WERI-Rb-1 (cell line): Measurements from ENCODE around the gene MRPL17.

ENCODE experiments used
- DNase-seq: peaks from one replicate; pipeline ENCODE4 v3.0.0-alpha.2; 2020
- H3K27ac ChIP-seq: fragments of 250-450 bp; sonication (Bioruptor Pico); 2 replicates; pipeline ENCODE4 v1.5.1; 2020; ENCODE audit warnings: mild to moderate bottlenecking, moderate library complexity
- H3K27me3 ChIP-seq: fragments of 250-450 bp; sonication (Bioruptor Pico); 2 replicates; pipeline ENCODE4 v1.5.1; 2021; ENCODE audit warnings: mild to moderate bottlenecking, low read depth, moderate library complexity; ENCODE audit not compliant: insufficient read depth, severe bottlenecking
- H3K36me3 ChIP-seq: fragments of 250-450 bp; sonication (Bioruptor Pico); 2 replicates; pipeline ENCODE4 v1.5.1; 2020; ENCODE audit warnings: mild to moderate bottlenecking, moderate library complexity
- H3K4me3 ChIP-seq: 2 replicates; pipeline ENCODE4 v1.5.1; 2011; ENCODE audit warnings: low read depth, mild to moderate bottlenecking, control low read depth, low read length
- H3K9me3 ChIP-seq: fragments of 250-450 bp; sonication (Bioruptor Pico); 2 replicates; pipeline ENCODE4 v1.5.1; 2021; ENCODE audit warnings: mild to moderate bottlenecking, moderate library complexity; ENCODE audit not compliant: severe bottlenecking
- TF ChIP-seq, protein P1 (sequence below): IDR thresholded peaks from 2 replicates; pipeline ENCODE4 v1.5.1; 2011; ENCODE audit warnings: low read depth, mild to moderate bottlenecking, control low read depth, inconsistent platforms, low read length

Gene MRPL17

DNA sequence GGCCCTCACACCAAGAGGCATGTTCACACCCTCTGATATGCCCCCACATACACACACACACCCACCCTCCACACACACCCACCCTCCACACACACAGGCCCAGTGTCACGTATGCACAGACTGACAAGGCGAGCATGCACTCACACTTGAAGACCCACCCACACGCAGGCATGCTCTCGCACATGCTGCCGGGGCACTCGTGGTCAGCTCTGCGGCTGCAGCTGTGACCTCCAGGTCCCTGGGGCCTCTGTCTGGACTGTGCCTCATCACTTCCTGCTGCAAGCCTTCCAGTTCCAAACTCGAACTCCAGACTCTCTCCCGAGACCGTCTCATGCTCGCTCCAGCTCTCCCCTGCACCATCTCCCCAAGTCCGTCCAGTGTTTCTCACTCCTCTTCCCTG is 37.1 kb downstream of the MRPL17 start:
- H3K4me3 ChIP-seq = no peak overlapping the region
- H3K9me3 ChIP-seq = no peaks in the 10 kb centered on the region
- DNase-seq = no peak
- no peaks in the 10 kb centered on the region for H3K27me3 ChIP-seq
- peaks cover 9% of the 10 kb centered on the region for H3K36me3 ChIP-seq
- no peak overlapping the region for H3K27ac ChIP-seq
- TF ChIP-seq, protein P1, sequence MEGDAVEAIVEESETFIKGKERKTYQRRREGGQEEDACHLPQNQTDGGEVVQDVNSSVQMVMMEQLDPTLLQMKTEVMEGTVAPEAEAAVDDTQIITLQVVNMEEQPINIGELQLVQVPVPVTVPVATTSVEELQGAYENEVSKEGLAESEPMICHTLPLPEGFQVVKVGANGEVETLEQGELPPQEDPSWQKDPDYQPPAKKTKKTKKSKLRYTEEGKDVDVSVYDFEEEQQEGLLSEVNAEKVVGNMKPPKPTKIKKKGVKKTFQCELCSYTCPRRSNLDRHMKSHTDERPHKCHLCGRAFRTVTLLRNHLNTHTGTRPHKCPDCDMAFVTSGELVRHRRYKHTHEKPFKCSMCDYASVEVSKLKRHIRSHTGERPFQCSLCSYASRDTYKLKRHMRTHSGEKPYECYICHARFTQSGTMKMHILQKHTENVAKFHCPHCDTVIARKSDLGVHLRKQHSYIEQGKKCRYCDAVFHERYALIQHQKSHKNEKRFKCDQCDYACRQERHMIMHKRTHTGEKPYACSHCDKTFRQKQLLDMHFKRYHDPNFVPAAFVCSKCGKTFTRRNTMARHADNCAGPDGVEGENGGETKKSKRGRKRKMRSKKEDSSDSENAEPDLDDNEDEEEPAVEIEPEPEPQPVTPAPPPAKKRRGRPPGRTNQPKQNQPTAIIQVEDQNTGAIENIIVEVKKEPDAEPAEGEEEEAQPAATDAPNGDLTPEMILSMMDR = no peak

DNA sequence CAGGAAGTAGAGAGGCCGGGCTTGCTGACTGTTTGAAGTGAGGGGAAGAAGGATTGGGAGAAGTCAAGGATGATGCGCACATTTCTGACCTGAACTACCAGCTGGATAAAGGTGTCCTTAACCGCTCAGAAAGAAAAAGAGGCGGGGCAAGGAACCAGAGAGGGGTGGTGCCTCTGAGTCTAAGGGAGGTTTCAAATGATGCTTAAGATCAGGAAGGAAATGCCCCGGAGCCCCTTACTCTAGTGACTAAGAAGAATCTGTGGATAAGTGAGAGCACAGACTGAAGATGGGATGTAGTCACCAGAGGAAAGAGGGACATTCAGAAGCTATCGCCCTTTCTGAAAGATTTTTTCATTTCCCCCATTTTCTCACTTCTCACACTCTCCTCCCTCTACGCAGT is 40.2 kb downstream of the MRPL17 start:
- no peak overlapping the region for H3K27ac ChIP-seq
- TF ChIP-seq, protein P1 = no peak

DNA sequence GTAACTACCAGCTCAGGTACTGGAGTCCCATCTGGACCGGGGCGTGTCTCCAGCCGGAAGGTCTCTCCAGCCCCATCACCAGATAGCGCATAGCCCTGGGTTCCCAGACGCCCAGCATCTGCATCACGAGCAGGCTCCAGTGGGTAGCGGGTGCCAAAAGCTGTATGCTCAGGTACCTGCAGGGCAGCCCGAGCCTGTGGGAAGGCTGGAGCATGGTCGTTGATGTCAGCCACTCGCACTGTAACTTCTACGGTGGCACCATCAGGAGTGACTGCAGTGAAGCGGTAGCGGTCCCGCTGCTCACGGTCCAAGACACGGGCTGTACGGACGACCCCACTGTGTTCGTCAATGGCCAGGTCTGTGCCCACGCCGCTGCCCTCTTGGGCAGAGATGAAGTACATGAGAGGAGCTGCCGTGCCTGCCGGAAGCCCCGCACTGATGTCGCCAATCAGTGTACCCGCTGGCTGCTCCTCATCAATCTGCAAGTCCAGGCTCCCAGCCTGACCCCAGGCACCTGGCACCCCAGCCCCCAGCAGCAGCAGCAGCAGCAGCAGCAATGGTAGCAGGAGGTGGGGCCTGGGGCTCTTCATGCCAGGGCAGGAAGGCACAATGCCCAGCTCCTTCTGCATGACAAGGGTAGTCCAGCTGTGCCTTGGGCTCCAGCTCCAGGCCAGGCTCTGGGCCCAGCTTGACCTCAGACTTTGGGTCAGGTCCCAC is 42.0 kb downstream of the MRPL17 start:
- TF ChIP-seq, protein P1 = no peak
- Histone ChIP-seq H3K27me3 (no peaks in the 10 kb centered on the region), H3K36me3 (peaks cover 29% of the 10 kb centered on the region), H3K9me3 (no peaks in the 10 kb centered on the region), H3K4me3 (no peak overlapping the region), H3K27ac (no peak overlapping the region)
- no peak for DNase-seq

More for the DNA sequence above, 40.2 kb downstream of the MRPL17 start:
- H3K27me3 ChIP-seq = no peaks in the 10 kb centered on the region
- H3K9me3 ChIP-seq = no peaks in the 10 kb centered on the region
- no peak overlapping the region for H3K4me3 ChIP-seq
- H3K36me3 ChIP-seq = peaks cover 29% of the 10 kb centered on the region
- DNase-seq = no peak

DNA sequence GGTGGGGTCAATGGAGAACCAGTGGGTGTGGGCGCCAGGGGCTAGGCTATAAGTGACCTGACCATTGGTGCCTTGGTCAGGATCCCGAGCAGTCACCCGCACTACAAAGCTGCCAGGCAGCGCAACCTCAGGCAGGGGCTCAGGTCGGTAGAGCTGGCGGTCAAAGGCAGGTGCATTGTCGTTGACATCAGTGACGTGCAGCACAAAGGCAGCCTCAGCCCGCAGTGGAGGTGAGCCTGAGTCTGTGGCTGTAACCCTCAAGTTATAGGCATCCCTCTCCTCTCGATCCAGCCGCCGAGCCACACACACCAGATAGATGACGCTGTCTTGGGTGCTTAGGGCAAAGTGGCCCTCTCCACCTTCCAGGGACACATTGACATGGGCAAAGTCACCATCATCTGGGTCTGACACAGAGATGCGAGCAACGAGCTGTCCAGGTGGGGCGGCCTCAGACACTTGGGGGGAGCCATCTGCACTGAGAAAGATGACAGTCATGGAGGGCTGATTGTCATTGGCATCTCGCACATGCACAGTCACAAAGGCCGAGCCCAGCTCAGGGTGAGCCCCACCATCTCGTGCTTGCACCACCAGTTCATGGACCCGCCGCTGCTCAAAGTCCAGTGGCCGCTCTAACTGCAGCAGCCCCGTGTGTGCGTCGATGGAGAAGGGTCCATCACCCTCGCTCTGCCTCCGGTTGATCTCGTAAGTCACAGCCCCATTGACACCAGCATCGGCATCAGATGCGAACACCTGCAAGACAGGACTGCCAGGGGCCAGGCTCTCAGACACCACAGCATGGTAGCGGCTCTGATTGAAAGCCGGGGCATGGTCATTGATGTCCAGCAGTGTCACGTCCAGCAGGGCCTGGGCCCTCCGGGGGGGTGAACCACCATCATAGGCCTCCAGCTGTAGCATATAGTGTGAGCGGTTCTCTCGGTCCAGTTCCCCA is 42.8 kb downstream of the MRPL17 start:
- TF ChIP-seq, protein P1 = no peak
- H3K4me3 ChIP-seq = no peak overlapping the region
- no peak for DNase-seq
- no peaks in the 10 kb centered on the region for H3K9me3 ChIP-seq
- no peaks in the 10 kb centered on the region for H3K27me3 ChIP-seq
- H3K27ac ChIP-seq = no peak overlapping the region
- H3K36me3 ChIP-seq = peaks cover 32% of the 10 kb centered on the region

DNA sequence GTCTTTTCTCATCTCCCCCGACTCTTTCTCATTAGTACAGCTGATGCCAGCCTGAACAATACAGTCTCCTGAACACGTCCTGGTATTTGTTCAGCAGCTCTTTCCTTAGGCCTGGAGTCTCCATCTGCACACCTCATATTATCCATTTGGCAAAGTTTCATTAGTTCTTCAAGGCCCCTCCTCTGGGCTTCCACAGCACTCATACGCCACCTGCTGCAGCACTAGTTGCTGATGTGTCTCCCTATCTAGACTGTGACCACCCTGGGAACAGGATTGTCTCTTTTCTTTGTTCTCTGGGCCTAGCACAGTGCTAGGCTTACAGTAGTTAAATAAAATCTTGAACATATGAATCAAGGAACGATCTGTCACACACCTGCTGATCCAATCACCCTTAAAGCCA is 44.7 kb downstream of the MRPL17 start:
- DNase-seq = no peak
- Histone ChIP-seq H3K27ac (no peak overlapping the region), H3K27me3 (no peaks in the 10 kb centered on the region), H3K9me3 (no peaks in the 10 kb centered on the region), H3K36me3 (peaks cover 38% of the 10 kb centered on the region), H3K4me3 (no peak overlapping the region)
- TF ChIP-seq, protein P1 = no peak
